Effector CD4-positive, alpha-beta T cell (primary cell): ENCODE measurements around the gene F10.

ENCODE experiments used
- DNase-seq: peaks from one replicate; pipeline ENCODE4 v3.0.0-alpha.2; 2020

Gene F10

DNA sequence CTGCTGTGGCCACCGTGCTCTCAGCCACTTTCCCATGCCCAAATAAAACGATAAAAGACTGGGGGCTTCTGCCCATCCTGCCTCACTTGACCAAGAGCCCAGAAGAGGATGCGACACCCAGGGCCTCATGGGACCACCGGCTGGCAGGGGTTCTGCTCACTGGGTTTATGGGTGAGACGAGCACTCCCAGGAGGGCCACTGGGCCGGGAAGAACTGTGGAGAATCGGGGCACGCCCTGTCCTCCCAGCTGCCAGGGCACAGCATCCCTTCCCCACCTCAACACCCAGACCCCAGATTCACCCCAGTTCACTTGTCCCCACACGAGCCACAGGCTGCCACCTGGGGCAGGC is 4.7 kb upstream of the F10 start:
- no peak for DNase-seq

- DNase-seq: no peak
Observed at GRCh38 chr13:113118261-113119021, 4.2 kb upstream of the F10 start.

GRCh38 chr13:113119166-113119821 is 3.3 kb upstream of the F10 start:
- no peak for DNase-seq

- no peak for DNase-seq
Observed at GRCh38 chr13:113119822-113120189, 2.8 kb upstream of the F10 start.

GRCh38 chr13:113120300-113121182 is 2.1 kb upstream of the F10 start:
- DNase-seq: no peak

DNA sequence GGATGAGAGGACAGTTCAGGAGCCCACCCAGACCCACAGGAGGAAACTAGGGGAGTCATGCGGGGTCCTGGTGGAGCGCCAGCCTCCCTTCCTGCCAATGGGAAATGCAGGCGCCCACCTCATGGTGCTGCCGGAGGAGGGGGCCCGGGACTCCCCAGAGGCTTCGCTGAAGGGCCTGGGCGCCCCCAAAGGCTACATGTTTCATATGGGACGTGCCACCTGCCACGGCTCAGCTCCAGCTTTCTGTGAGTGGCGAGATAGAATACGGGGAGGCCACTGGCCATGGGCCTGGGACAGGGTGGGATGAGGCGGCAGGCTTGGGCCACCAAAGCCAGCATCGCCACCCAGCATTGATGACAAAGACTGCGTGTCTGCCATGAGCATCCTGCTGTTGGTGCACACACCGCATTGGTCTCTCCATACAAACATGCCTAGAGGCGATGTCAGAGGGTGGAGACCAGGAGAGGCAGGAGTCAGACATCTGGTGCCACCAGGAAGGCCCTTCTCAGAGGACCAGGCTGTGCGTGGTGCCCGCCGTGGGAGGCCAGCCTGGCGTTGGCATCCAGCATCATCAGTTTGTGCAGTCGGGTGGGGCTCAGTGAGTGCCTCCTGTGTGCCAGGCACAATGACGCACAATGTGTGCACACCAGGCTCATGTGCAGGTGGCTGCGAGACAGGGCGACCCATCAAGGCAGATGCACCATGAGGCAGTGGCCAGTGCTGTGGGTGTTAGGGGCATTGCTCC is 1.2 kb upstream of the F10 start:
- no peak for DNase-seq

DNA sequence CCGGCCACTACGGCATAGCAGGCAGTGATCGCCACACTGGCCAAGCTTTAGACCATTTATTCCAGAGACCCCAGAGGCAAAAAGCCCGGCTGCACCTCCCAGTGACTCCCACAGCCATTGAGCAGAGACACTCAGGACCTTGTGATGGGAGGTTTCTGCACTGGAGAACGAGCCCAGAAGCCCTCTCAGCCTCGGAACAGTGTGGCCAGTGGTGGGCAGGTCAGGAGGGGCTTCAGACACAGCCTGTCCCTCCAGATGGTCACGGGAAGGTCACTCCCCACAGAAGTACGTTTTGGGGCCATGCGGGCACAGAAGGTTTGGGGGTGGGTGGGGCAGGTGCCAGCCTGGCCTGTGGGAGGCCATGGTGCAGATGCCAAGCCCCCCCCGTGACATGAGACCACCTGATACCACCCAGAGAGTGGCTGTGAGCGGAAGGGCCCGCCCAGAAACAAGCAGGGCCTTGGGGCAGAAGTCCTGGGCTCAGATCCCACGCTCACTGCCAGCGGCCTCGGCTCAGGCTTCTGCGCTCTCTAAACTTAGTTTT is 599 bp upstream of the F10 start:
- DNase-seq: no peak

DNA sequence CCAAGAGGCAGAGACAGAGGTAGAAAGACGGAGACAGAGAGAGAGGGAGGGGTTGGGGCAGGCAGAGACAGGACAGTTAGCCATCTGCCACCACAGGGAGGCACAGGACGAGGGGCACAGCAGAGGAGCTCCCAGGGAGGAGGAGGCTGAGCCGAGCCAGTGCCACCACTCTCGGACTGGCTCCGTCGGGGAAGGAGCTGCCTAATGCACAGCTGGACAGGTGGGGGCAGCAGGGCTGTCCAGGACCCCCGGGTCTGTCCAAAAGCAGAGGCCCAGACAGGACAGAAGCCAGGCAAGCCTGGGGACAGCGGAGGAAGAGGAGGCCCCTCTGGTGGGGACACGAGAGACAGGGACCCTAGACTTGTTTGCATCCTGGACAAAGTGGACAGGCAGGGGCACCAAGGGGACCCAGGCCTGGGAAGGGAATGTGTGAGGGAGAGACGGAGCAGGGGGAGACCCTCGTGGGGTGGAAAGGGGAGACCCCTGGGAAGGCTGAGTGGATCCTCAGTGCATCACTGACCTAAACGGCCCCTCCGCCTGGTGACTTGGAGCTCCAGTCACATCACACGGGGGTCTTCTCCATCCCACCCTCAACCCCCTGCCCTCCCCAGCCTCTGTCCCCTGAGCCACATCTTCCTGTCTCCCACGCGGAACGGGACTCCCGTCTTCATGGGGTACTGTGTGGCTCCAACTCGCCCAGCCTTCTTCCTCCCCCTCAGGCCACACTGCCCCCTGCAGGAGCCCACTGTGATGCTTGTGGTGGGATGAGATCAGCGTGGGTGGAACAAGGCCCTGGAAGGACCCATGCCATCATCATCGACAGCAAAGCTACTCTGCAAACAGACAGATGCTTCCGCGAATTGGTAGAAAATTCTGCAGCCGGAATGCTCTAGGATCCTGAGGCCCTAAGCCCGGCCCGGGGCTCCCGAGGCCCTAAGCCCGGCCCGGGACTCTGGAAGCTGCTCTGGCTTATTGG is 915 bp downstream of the F10 start:
- no peak for DNase-seq

- no peak for DNase-seq
Observed at GRCh38 chr13:113124211-113124970, 1.8 kb downstream of the F10 start.

- DNase-seq: no peak
Observed at GRCh38 chr13:113125506-113126264, 3.1 kb downstream of the F10 start.

DNA sequence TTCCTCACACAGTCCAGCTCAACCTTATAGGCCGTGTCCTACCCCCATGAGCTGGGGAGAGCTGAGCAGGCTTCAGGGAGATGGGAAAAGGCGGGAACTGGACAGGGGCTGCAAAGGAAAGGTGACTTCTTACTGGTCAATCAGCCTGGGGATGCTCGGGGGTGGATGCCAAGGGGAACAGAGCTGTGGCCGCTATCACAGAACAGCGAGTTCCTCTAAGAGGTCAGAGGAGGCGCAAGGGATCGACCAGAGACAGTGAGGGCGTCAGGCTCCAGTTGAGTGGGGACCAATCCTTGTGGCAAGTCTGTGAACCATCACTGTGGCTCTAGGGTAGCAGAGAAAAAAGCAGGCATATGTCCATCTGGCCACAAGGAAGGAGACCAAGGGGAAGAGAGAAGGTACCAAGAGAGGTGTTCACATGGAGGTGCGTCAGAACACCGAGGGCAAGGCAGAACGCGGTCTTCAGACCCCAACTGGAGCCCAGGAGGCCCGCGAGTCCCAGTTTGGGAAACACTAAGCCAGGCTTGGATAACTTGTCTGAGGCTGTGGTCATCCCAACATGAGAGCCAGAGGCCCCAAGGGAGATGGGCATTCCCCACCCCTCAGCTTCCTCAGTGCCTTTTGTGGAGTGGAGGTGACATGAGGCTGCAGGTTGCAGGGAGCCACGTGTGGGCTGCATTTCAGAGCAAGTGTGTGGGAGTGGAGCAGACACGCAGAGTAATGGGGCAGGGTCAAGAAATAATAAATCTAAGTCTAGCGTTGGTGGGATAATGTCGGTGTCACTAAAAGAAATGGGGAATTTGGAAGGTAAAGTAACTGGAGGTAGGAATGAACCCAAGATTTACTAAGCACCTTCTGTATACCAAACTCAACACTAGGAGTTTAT is 3.9 kb downstream of the F10 start:
- no peak for DNase-seq

GRCh38 chr13:113129480-113129879 is 6.9 kb downstream of the F10 start:
- DNase-seq: no peak

GRCh38 chr13:113129921-113130750 is 7.5 kb downstream of the F10 start:
- DNase-seq: no peak

- no peak for DNase-seq
Observed at GRCh38 chr13:113135281-113135760, 12.7 kb downstream of the F10 start.

DNA sequence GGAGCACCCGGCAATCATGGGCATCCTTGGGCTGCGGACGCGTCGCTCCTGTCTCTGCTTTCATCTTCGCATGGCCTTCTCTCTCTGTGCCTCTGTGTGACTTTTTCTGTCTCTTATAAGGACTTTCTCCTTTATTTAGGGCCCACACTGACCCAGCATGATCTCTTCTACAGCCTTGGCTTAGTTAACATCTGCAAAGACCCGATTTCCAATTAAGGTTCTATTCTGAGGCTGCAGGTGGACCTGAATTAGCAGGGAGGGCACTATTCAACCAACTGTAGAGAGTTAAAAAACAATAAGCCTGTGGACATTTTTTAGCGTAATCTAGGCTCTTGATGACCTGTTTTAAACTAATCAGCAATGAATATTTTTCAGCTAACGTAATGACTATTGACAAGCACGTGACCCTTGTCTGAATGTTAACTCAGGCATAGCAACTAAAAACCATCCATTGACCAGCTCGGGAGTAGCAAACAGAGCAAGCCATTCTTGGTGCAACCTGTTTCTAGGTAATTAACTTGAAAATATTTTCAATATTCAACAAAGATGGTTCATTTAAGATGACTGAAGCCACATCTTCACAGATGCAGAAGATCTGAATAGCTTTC is 15.2 kb downstream of the F10 start:
- DNase-seq: no peak

DNA sequence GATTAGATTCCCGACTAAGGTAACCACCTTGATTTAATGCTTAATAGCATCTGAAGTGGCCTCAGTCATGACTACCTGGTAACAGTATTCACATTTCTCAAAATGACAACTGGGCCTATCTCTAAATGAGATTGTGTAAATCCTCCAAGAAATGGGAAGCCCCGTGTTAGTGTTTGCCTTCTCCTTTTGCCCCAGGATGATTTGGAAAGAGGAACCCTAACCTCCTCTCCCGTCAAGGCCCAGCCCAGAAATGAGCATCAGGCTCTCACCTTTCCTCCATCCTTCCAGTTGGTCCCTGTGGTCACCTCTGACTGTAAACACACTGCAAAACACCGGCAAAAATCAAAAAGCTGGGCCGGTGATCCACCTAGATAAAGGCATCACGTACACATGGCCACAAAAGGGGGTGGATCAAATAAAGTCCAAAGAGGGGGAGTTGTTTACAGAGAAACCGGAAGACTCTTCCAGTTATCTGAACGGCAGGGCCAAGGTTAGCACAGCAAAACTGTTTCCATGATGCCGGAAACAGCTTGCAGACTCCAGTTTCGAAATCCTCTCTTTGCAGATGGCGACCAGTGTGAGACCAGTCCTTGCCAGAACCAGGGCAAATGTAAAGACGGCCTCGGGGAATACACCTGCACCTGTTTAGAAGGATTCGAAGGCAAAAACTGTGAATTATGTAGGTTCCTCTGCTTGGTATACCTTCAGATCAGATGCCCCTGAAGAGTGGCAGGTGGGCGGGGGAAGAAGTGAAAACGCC is 16.4 kb downstream of the F10 start:
- no peak for DNase-seq
